Occipital lobe (tissue), 2 donors: ENCODE data around the gene ZNF862. TPM values are rescaled to one million over a fixed set of nuclear protein-coding genes. Genes with fewer than 3 reads are reported as not detected.
"Not testable (repeated sequence)": the region's sequence is repeated elsewhere in the genome, so short reads cannot be mapped to it uniquely, and the experiment has no call there.

ENCODE experiments used
- DNase-seq: peaks from one replicate; lab custom pipeline; 2025; lab: John Stamatoyannopoulos, UW
- total RNA-seq: library from RNA; depleted of rRNA; stranded (reverse); fragments of >200 nt; gene quantifications from one replicate; pipeline ENCODE4 v1.2.3, GENCODE V29; 2014

Gene ZNF862
- total RNA-seq, 1 donor from 2014 or later, result 10.0 TPM

DNA sequence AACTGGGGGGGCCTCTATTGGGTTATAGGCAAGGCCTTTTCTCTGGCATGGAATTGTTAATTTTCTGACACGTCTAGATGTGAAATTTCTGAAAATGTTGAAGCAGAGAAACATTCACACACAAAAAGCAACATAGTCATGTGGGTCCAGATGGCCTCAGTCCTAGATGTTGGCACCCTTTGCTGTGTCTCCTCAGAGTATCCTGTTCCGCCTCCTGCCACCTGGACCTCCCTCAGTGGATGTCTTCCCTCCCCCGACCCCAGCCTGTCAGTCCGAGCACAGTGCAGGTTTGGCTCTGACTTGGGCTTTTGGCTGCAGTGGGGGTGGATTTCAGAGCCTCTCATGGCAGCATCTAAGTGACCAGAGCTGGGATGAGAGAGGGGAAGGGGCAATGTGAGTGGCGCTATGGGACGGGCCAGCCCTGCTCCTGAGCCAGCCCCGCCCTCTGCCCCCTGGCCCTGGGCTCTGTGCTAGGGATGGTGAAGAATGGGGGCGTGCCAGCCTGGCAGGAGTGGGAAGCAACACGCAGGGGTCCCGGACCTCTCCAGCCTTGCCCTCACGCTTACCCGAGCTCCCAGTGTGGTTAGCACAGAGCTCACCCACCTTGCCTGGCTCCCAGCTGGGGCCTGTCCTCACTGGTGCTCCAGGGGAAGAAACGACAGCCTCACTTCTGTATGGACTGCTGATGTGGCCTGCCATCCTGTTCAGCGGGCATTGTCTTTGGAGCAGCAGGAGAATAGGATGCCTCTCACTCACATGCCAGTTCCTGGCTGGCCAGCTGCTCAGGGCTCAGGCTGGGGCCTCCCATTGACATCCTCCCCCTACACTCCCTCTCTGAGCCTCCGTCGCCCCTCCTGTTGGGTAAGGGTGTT is 41.8 kb downstream of the ZNF862 start:
- no peak for DNase-seq

DNA sequence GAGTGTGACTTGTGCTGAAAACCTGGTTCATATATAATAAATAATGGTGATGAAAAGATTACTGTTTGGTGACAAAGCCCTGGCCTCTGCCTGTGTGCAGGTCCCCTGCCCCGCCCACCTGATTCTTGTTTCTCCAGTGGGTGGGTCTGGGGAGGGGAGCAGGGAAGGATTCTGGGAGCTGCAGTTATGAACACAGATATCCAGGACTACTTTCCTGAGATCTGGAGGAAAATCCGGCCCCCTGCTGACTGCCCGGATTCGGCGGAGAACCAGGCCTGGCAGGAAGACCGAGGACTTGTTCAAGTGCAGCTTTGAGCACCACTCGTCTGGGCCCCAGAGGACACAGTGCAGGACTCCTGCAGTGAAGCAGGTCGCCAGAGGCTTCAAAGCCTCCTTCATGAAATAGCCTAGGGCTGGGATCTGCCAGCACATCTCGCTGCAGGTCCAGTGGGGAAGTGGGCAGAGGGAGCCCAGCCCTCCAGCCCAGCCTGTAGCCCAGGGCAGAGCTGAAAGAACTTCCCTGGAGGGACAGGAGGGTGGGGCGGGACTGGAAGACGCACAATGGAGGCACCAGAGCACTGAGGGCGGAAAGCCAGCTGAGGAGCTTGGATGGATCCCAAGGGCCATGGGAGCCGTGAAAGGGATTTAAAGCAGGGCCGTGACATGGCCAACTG is 42.6 kb downstream of the ZNF862 start:
- peak; percentile 57 for DNase-seq

GRCh38 chr7:149881328-149882247 is 43.4 kb downstream of the ZNF862 start:
- DNase-seq, result no peak

DNA sequence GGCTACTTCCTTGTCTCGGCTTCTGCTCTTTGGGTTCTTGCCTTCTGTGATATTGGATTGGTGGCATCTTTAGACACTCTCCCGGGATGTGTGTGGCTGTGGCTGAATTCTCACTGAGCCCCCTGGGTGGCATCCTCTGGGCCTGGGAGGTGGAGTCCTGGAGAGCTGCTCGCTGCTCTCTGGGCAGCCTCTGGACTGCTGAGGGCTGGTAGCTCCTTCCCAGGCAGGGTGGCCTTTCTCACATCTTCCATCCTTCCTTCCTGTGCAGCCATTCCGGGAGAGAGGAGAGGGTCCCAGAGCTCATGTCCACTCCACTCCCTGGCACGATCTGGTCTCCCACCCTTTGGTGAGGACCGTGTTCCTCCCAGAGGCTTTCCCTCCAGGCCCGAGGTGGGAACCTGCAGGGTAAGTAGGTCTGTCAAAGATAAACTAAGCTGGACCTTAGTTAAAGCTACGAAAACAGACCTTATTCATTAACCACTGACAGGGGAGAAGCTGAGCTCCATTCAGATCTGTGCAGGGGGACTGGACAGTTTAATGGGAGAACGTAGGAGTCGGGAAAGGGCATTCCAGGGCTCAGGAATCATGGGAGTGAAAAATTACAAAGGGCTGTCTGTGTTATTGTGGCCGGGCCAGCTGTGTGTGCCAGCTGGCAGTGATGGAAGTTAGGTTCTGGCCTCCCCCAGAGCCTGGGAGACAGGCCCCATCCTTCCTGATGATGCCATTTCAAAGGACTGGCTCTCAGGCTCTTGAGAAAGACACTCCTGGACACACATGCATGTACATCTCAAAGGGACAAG is 44.3 kb downstream of the ZNF862 start:
- no peak for DNase-seq

DNA sequence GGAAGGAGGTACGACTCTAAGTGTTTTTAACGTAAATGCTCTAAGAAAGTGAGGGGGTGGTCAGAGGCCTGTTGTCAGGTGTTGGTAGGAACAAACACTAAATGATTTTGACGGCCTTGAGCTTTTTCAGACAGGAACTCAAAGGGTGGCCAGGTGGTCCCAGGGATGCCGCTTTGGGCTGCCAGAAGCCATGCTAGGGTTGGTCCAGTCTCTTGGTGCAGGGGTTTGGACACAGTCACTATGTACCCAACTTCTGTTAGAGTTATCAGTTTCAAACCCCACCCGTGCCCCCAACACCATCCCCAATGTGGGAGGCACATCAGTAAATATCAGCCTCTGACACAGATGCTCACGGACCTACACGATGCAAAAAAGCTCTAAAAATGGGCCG is 44.9 kb downstream of the ZNF862 start:
- no peak for DNase-seq

- DNase-seq, result peak; percentile 60
Measured at GRCh38 chr7:149883452-149883861, 45.3 kb downstream of the ZNF862 start.

- DNase-seq, result no peak
Measured at GRCh38 chr7:149884016-149884415, 45.8 kb downstream of the ZNF862 start.

GRCh38 chr7:149884541-149884940 is 46.4 kb downstream of the ZNF862 start:
- DNase-seq, result no peak

DNA sequence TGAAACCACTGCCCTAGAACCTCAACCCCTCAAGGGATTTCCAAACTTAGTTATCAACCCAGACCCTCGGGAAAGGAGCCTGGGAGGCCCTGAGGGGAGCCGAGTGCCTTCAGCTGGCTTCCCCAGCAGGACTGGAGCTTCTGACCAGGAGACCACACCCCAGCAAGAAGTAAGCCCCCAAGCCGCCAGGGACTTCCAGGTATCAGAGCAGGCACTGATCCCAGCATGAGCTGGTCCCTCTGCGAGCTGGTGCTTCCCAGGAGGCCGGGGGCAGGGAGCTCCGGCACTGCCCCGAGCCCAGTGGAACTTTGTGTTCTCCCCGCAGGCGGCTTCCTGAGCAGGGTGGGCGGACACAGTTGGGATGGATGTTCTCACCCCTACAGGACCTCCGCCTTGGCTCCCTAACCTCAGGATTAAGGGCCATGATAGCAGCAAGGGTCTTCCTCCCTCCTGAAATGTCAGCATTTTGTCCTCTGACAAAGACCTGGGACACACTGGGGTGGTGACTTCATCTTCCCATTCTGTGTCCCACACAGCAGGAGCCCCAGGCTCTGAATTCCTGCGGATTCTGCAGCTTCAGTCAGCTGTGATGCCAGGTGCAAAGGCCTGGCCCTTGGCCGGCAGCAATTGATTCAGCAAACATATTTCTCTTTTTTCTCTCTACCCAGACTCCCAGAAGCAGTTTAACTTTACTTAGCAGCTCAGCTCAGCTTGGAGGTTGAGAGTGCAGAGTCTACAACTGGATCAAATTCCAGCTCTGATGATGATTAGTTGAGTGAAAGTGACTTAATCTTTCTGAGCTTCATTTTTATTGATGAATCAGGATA is 47.2 kb downstream of the ZNF862 start:
- DNase-seq, result no peak

- no peak for DNase-seq
Measured at GRCh38 chr7:149886018-149886415, 47.8 kb downstream of the ZNF862 start.

DNA sequence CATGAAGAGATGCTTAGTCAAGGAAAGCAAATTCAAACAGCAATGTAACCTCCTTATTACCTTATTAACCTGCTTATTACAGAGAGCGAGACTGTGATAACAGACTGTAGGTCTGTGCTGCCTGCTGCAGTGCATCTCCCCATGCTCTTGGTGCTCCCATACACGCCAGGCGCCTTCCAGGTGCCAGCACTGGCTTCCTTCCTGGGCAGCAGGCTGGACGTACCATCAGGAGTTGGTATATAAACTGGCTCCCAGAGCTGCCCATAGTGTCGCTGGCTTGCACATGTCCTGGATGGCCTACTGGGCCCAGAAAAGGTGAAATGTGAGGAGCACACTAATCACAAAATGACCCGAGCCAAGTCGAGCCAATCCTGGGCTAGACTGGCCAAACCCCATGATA is 49.1 kb downstream of the ZNF862 start:
- no peak for DNase-seq

- DNase-seq, result not testable (repeated sequence)
Measured at GRCh38 chr7:149890715-149891114, 52.5 kb downstream of the ZNF862 start.

DNA sequence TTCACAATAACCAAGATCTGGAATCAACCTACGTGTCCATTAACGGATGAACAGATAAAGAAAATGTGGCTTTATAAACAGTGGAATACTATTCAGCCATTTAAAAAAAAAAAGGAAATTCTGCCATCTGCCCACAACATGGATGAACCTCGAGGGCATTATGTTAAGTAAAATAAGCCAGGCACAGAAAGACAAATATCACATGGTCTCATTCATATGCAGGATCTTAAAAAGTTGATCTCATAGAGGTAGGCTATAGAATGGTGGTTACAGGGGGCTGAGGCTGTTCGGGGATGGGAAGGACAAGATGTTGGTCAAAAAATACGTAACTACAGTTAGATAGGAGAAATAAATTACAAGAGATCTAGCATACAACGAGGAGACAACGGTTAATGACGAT is 56.8 kb downstream of the ZNF862 start:
- DNase-seq, result not testable (repeated sequence)

DNA sequence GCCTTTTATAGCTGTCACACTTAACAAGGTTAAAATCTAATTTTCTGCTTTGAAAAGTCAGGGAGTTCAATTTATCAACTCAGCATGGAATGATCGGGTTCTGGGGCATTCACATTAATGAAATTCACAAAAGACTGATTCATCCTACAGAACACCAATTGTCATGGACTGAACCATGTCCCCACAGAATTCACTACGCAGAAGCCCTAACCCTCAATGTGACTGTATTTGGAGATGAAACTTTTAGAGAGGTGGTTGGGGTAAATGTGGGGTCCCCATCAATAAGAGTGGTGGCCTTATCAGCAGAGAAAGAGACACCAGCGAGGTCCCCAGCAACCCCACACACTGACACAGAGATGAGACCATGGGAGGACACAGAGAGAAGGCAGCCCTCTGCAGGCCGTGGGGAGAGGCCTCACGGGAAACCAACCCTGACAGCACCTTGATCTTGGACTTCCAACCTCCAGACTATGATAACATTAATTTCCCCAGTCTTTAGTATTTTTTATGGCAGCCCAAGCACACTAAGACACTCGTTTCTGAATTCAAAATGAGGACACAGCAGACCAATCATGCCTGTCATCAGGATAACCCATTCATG is 69.7 kb downstream of the ZNF862 start:
- not testable (repeated sequence) for DNase-seq

DNA sequence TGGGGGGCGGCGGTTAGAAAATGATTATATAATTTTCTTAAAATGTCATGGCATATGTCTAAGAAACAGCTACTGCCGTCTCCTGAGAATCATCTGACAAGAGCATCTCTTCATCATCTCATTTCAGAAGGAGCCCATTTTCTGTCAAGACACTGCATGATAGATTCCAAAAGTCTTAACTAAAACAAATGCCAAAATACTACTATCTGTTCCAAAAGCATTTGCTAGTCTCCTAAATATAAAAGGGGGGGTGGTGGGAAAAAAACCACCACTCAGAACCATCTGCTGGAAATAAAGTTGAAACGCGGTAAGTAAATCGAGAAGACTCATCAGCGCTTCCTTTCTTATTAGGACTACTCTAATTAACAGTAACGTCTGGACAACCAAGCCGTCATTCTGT is 72.0 kb downstream of the ZNF862 start:
- not testable (repeated sequence) for DNase-seq

- not testable (repeated sequence) for DNase-seq
Measured at GRCh38 chr7:149912126-149912525, 74.0 kb downstream of the ZNF862 start.
